BE2C (cell line): ENCODE measurements around the gene JARID2.
"Not testable (repeated sequence)": the region's sequence is repeated elsewhere in the genome, so short reads cannot be mapped to it uniquely, and the experiment has no call there.

Experiments used
- DNase-seq: peaks from one replicate; pipeline ENCODE4 v3.0.0-alpha.2; 2020
- H3K27me3 ChIP-seq: fragments of 250-450 bp; sonication (Bioruptor Pico); 2 replicates; pipeline ENCODE4 v1.5.1; 2020; ENCODE audit warnings: mild to moderate bottlenecking
- H3K36me3 ChIP-seq: fragments of 250-450 bp; sonication (Bioruptor Pico); 2 replicates; pipeline ENCODE4 v1.5.1; 2020; ENCODE audit warnings: mild to moderate bottlenecking
- H3K4me1 ChIP-seq: fragments of 250-450 bp; sonication (Bioruptor Pico); 2 replicates; pipeline ENCODE4 v1.5.1; 2020
- H3K4me3 ChIP-seq: 2 replicates; pipeline ENCODE4 v1.5.1; 2011; ENCODE audit warnings: low read depth, low read length
- H3K9me3 ChIP-seq: fragments of 250-450 bp; sonication (Bioruptor Pico); 2 replicates; pipeline ENCODE4 v1.5.1; 2020
- TF ChIP-seq, protein P1 (sequence below): IDR thresholded peaks from 2 replicates; pipeline ENCODE4 v1.5.1; 2012; ENCODE audit warnings: mild to moderate bottlenecking, low read depth, low read length

The JARID2 gene

DNA sequence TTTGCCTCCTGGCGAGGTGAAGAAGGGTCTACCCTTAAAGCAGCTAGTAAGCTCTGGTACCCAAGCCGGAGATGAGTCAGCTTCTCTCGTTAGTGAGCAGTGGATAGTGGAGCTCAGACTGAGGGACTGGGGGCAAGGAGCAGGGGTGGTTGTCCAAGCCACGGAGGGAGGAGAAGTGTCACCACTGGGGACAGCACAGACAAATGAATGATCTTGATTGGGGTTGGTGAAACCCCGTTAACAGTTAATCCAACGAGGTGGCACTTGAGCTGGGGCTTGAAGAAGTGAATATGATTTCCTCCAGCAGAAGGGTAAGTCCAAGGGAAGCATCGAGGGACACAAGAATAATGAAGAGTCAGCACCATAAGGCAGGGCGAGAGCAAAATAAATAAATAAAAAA is 43.0 kb downstream of the JARID2 start:
- TF ChIP-seq, protein P1, sequence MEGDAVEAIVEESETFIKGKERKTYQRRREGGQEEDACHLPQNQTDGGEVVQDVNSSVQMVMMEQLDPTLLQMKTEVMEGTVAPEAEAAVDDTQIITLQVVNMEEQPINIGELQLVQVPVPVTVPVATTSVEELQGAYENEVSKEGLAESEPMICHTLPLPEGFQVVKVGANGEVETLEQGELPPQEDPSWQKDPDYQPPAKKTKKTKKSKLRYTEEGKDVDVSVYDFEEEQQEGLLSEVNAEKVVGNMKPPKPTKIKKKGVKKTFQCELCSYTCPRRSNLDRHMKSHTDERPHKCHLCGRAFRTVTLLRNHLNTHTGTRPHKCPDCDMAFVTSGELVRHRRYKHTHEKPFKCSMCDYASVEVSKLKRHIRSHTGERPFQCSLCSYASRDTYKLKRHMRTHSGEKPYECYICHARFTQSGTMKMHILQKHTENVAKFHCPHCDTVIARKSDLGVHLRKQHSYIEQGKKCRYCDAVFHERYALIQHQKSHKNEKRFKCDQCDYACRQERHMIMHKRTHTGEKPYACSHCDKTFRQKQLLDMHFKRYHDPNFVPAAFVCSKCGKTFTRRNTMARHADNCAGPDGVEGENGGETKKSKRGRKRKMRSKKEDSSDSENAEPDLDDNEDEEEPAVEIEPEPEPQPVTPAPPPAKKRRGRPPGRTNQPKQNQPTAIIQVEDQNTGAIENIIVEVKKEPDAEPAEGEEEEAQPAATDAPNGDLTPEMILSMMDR: no peak
- Histone ChIP-seq H3K27me3 (no peaks in the 10 kb centered on the region), H3K4me3 (no peak overlapping the region), H3K36me3 (no peaks in the 10 kb centered on the region), H3K4me1 (no peaks in the 10 kb centered on the region), H3K9me3 (no peaks in the 10 kb centered on the region)
- no peak for DNase-seq

GRCh38 chr6:15289456-15289855 is 43.6 kb downstream of the JARID2 start:
- not testable (repeated sequence) for H3K36me3 ChIP-seq, H3K4me1 ChIP-seq, H3K27me3 ChIP-seq, H3K4me3 ChIP-seq, DNase-seq, H3K9me3 ChIP-seq

DNA sequence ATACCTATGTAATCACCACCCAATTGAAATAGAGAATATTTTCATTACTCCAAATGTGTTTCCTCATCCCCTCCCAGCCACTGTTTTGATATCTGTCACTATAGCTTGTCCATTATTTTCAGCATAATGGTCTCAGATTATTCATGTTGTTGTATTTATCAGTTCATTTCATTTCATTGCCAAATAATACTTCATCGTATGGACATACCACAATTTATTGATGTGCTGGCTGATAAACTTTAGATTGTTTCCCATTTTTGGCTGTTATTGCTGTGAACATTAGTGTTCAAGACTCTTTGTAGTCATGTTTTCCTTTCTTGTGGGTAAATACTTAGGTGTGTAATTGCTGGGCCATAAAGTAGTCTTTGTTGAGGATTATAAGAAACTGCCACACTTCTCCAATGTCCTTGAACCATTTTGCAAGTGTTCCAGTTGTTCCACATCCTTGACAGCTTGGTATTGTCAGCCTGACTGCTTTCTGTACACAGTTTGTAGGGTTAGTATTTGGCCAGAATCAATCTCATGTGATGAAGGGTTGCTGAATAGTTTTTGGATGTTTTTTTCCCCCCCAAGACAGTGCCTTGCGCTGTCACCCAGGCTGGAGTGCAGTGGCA is 44.3 kb downstream of the JARID2 start:
- no peaks in the 10 kb centered on the region for H3K4me1 ChIP-seq
- no peaks in the 10 kb centered on the region for H3K27me3 ChIP-seq
- TF ChIP-seq, protein P1: no peak
- H3K9me3 ChIP-seq: no peaks in the 10 kb centered on the region
- DNase-seq: no peak
- H3K36me3 ChIP-seq: no peaks in the 10 kb centered on the region
- no peak overlapping the region for H3K4me3 ChIP-seq

DNA sequence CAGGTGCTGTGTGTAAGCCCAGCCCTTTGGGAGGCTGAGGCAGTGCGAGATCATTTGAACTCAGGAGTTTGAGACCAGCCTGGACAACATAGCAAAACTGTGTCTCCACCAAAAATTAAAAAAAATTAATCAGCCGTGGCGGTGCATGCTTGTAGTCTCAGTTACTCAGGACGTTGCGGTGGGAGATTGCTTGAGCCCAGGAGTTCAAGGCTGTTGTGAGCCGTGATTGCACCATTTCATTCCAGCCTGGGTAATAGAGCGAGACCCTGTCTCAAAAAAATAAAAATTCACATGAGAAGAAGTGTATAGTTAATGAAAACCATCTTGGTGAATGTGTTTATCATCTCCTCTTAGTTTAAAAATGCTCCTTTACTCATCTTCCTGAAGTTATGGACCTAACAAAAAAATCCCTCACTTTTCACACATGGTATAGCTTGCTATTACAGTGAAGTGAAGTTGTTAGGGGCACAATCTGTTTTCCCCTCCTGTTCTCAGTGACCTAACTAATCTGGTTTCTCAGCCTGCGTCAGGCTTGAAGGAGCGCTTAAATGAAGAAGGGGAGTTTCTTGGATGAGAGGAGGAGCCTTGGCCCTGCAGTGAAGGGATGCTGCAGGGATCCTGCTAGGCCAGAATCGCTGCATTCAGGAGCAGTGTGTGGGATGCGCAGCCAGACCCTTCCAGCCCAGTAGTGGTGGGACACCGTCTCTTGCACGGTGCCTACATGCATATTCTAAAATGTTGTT is 45.3 kb downstream of the JARID2 start:
- no peaks in the 10 kb centered on the region for H3K9me3 ChIP-seq
- H3K27me3 ChIP-seq: no peaks in the 10 kb centered on the region
- H3K4me3 ChIP-seq: no peak overlapping the region
- no peaks in the 10 kb centered on the region for H3K36me3 ChIP-seq
- DNase-seq: no peak
- TF ChIP-seq, protein P1: no peak
- H3K4me1 ChIP-seq: no peaks in the 10 kb centered on the region

GRCh38 chr6:15292721-15293302 is 46.9 kb downstream of the JARID2 start:
- TF ChIP-seq, protein P1: no peak
- no peak overlapping the region for H3K4me3 ChIP-seq
- H3K9me3 ChIP-seq: no peaks in the 10 kb centered on the region
- H3K36me3 ChIP-seq: no peaks in the 10 kb centered on the region
- no peaks in the 10 kb centered on the region for H3K27me3 ChIP-seq
- H3K4me1 ChIP-seq: no peaks in the 10 kb centered on the region
- no peak for DNase-seq

DNA sequence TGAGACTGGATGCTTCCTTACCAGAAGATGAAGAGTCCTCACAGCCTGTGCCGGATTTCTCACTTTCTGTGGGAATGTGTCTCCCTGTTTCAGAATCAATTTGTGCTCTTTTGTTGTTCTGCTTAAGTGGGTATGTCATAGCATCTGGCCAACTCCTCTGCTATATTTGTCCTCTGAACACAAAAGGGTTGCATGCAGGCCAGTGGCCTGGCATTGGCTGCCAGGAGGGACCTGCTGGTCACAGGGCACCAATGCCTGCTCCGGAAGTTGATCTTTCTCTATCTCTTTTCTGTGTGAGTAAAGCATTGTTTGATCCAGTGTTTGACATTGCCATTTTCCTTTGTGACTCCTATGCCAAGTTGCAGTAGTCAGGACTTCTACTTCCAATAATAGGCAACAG is 47.8 kb downstream of the JARID2 start:
- no peaks in the 10 kb centered on the region for H3K27me3 ChIP-seq

More for the DNA sequence above, 47.8 kb downstream of the JARID2 start:
- no peaks in the 10 kb centered on the region for H3K4me1 ChIP-seq
- no peak overlapping the region for H3K4me3 ChIP-seq
- H3K9me3 ChIP-seq: no peaks in the 10 kb centered on the region
- TF ChIP-seq, protein P1: no peak
- H3K36me3 ChIP-seq: no peaks in the 10 kb centered on the region
- DNase-seq: no peak
